ENCODE data around the gene CHKA. TPM values are rescaled to one million over a fixed set of nuclear protein-coding genes. Genes with fewer than 3 reads are reported as not detected.

The CHKA gene
- total and polyA plus RNA-seq, 2 of the 4 experiments (the other 2 are of a cell fraction), result 4.5 to 8.4 TPM

DNA sequence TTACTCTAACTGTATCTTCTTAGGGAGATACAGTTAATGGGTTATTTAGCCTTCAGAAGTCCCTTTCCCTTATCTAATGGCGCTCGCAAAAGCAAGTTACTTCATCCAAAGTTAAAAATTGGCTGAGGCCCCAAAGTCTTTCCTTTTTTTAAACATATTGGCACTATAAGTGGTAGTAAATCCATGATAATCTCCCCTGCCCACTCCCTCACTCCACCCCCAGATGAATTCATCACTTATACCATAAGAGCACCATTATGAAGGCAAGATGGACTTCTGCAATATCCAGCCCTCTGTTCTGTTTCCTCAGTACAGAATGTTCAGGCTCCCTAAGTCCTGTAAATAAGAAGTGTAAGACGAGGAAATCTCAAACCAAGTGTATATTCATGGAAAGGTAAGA is 37.7 kb downstream of the CHKA start:
- no peak overlapping the region for H4K8ac ChIP-seq (ENCODE audit: low read depth in 2 of 2, low read length in 2 of 2)
- H3K9ac ChIP-seq (ENCODE audit: low read depth, low read length), result no peak overlapping the region
- TF ChIP-seq FOS (IDR thresholded peaks at IDR 0.05; ENCODE audit: low read depth, low read length) (no peak), POLR2A (IDR thresholded peaks at IDR 0.05; ENCODE audit: low read depth, low read length) (no peak), NFE2L2 (IDR thresholded peaks at IDR 0.05; ENCODE audit: low read depth, low read length) (no peak), RAD21 (IDR thresholded peaks at IDR 0.05; ENCODE audit: low read length) (no peak), CEBPB (IDR thresholded peaks at IDR 0.05; ENCODE audit: low read depth, low read length) (no peak), RCOR1 (IDR thresholded peaks at IDR 0.05; ENCODE audit: insufficient replicate concordance, low read length) (no peak)
- TF ChIP-seq, protein P1, sequence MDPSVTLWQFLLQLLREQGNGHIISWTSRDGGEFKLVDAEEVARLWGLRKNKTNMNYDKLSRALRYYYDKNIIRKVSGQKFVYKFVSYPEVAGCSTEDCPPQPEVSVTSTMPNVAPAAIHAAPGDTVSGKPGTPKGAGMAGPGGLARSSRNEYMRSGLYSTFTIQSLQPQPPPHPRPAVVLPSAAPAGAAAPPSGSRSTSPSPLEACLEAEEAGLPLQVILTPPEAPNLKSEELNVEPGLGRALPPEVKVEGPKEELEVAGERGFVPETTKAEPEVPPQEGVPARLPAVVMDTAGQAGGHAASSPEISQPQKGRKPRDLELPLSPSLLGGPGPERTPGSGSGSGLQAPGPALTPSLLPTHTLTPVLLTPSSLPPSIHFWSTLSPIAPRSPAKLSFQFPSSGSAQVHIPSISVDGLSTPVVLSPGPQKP (IDR thresholded peaks at IDR 0.05; ENCODE audit: borderline replicate concordance, low read depth, low read length), result no peak
- dilution Hi-C loops (cut with HindIII; ENCODE audit: low sequenced_read_pairs, unreplicated experiment) (no loop called here), intact Hi-C loops (cut with micrococcal nuclease) (no loop called here), in situ Hi-C loops (cut with MboI; ENCODE audit: low sequenced_read_pairs) (no loop called here)
- no peaks in the 10 kb centered on the region for H3K27me3 ChIP-seq (ENCODE audit: control insufficient read depth, insufficient read depth, low read length)
- H3K27ac ChIP-seq (ENCODE audit: insufficient read depth, low read length), result no peak overlapping the region
- H2AFZ ChIP-seq (replicated peaks; ENCODE audit: low read length, poor library complexity), result no peak overlapping the region
- no peak overlapping the region for H3K23ac ChIP-seq (ENCODE audit: low read depth, low read length)
- H3K9me1 ChIP-seq (ENCODE audit: insufficient read depth, low read length), result no peaks in the 10 kb centered on the region; the same call in none of the 2 replicates
- H3K4me2 ChIP-seq (ENCODE audit: low read depth, low read length), result no peak overlapping the region
- WGBS, 2 experiments (ENCODE audit: extremely low coverage in 2 of 2, insufficient read length in 1 of 2), result no CpG with 5 or more reads among the region's 3 CpGs
- no peak overlapping the region for H3K18ac ChIP-seq (ENCODE audit: low read depth, low read length)
- no peaks in the 10 kb centered on the region for H3K4me1 ChIP-seq (ENCODE audit: control insufficient read depth, insufficient read depth, low read length)
- H3K4ac ChIP-seq (ENCODE audit: low read depth, low read length), result no peak overlapping the region
- H4K91ac ChIP-seq (ENCODE audit: insufficient read depth, low read depth, low read length), result no peak overlapping the region
- peaks cover 7% of the 10 kb centered on the region for H3K36me3 ChIP-seq (ENCODE audit: control insufficient read depth, insufficient read depth, low read length)
- BruUV-seq (replicated peaks), result no TSS peak
- no peaks in the 10 kb centered on the region for H4K20me1 ChIP-seq (ENCODE audit: insufficient read depth, low read length)
- no peaks in the 10 kb centered on the region; a peak in 1 of 4 replicates for H3K79me1 ChIP-seq (ENCODE audit: low read depth in 1 of 2, low read length in 2 of 2)
- H2BK20ac ChIP-seq (ENCODE audit: low read depth, low read length), result no peak overlapping the region
- CTCF ChIA-PET, result no interaction called here
- H2BK15ac ChIP-seq (ENCODE audit: low read depth, low read length), result no peak overlapping the region
- no peaks in the 10 kb centered on the region for H3K9me3 ChIP-seq (ENCODE audit: control insufficient read depth, insufficient read depth, low read length)
- H3K4me3 ChIP-seq (ENCODE audit: insufficient read depth, low read depth, low read length), result no peak overlapping the region
- no peak for DNase-seq
- no peak overlapping the region for H3K56ac ChIP-seq (ENCODE audit: extremely low read depth, insufficient read depth, low read length)
- no peak overlapping the region for H4K5ac ChIP-seq (ENCODE audit: low read depth, low read length)
- ATAC-seq (ENCODE audit: low read depth), result no peak
- H2AK5ac ChIP-seq (ENCODE audit: low read depth, low read length), result no peak overlapping the region
- no peak overlapping the region for H2BK5ac ChIP-seq (ENCODE audit: low read depth, low read length, poor library complexity, severe bottlenecking)
- H2AK9ac ChIP-seq (replicated peaks; ENCODE audit: low read depth, low read length, poor library complexity), result no peak overlapping the region
- no peak overlapping the region for H2BK120ac ChIP-seq (ENCODE audit: low read depth, low read length)
- POLR2A ChIA-PET (ENCODE audit: unreplicated experiment), result no interaction called here
- H3K14ac ChIP-seq (replicated peaks; ENCODE audit: low read depth, low read length), result no peak overlapping the region

Measured in IMR-90 (cell line).